KMS-11 (cell line): ENCODE data around the gene BRD4.

ENCODE experiments used
- H2AFZ ChIP-seq: fragments of 200-600 bp; sonication (generic); 2 replicates; pipeline ENCODE4 v1.6.1; 2016; ENCODE audit warnings: antibody characterized with exemption, mixed run types, low read depth
- H3K27ac ChIP-seq: fragments of 200-600 bp; sonication (generic); 2 replicates; pipeline ENCODE4 v1.6.1; 2016; ENCODE audit warnings: mild to moderate bottlenecking, mixed run types
- H3K27me3 ChIP-seq: fragments of 200-600 bp; sonication (generic); 2 replicates; pipeline ENCODE4 v1.6.1; 2017; ENCODE audit warnings: mild to moderate bottlenecking, low read depth, mixed run types, moderate library complexity; ENCODE audit not compliant: insufficient read depth
- H3K36me3 ChIP-seq: fragments of 200-600 bp; sonication (generic); 2 replicates; pipeline ENCODE4 v1.6.1; 2017; ENCODE audit warnings: mild to moderate bottlenecking, mixed run types; ENCODE audit not compliant: insufficient read depth
- H3K4me1 ChIP-seq: fragments of 200-600 bp; sonication (generic); 2 replicates; pipeline ENCODE4 v1.6.1; 2016; ENCODE audit warnings: mild to moderate bottlenecking, low read depth, mixed run types; ENCODE audit not compliant: poor library complexity, severe bottlenecking
- H3K4me2 ChIP-seq: fragments of 200-600 bp; sonication (generic); 2 replicates; pipeline ENCODE4 v1.7.0; 2016; ENCODE audit warnings: mild to moderate bottlenecking, mixed run types
- H3K4me3 ChIP-seq: fragments of 200-600 bp; sonication (generic); IDR thresholded peaks from 2 replicates; pipeline ENCODE4 v1.6.1; 2017; ENCODE audit warnings: low read depth, low read length, mixed read lengths; ENCODE audit not compliant: insufficient read depth
- H3K79me2 ChIP-seq: fragments of 200-600 bp; sonication (generic); 2 replicates; pipeline ENCODE4 v1.6.1; 2016; ENCODE audit warnings: low read depth, mixed run types; ENCODE audit not compliant: insufficient read depth
- H3K9ac ChIP-seq: fragments of 200-600 bp; sonication (generic); 2 replicates; pipeline ENCODE4 v1.6.1; 2016; ENCODE audit warnings: mild to moderate bottlenecking, mixed run types
- H4K20me1 ChIP-seq: fragments of 200-600 bp; sonication (generic); 2 replicates; pipeline ENCODE4 v1.6.1; 2016; ENCODE audit warnings: mild to moderate bottlenecking, mixed run types; ENCODE audit not compliant: insufficient read depth
- CTCF ChIP-seq: fragments of 200-600 bp; sonication (generic); conservative IDR thresholded peaks from 2 replicates; pipeline ENCODE4 v1.6.1; 2017; ENCODE audit warnings: low read depth, mild to moderate bottlenecking, antibody characterized with exemption, low read length, moderate library complexity, mixed read lengths

BRD4 gene

GRCh38 chr19:15255359-15255990 lies 76.9 kb downstream of the BRD4 start:
- Histone ChIP-seq H3K27ac (no peak overlapping the region), H3K4me3 (no peak overlapping the region), H3K36me3 (no peaks in the 10 kb centered on the region; the same call in 1 of the 2 replicates), H4K20me1 (peaks cover 3% of the 10 kb centered on the region; the same call in 1 of the 2 replicates), H3K27me3 (no peaks in the 10 kb centered on the region), H3K9ac (no peak overlapping the region), H3K79me2 (peaks cover 15% of the 10 kb centered on the region; the same call in 1 of the 2 replicates), H3K4me2 (no peak overlapping the region), H3K4me1 (peaks cover 13% of the 10 kb centered on the region), H2AFZ (no peak overlapping the region)
- TF ChIP-seq CTCF: no peak

- H3K4me2 ChIP-seq: no peak overlapping the region
- no peak overlapping the region for H3K4me3 ChIP-seq
- no peak overlapping the region for H2AFZ ChIP-seq
- H4K20me1 ChIP-seq: no peaks in the 10 kb centered on the region
- peaks cover 13% of the 10 kb centered on the region; the same call in 1 of the 2 replicates for H3K79me2 ChIP-seq
- no peak overlapping the region for H3K27ac ChIP-seq
- H3K4me1 ChIP-seq: peaks cover 4% of the 10 kb centered on the region
- no peaks in the 10 kb centered on the region; the same call in 1 of the 2 replicates for H3K36me3 ChIP-seq
- H3K9ac ChIP-seq: no peak overlapping the region
- no peaks in the 10 kb centered on the region for H3K27me3 ChIP-seq
- no peak for TF ChIP-seq CTCF
Measured at GRCh38 chr19:15254547-15254946, 77.8 kb downstream of the BRD4 start.

- H4K20me1 ChIP-seq: no peaks in the 10 kb centered on the region
- H2AFZ ChIP-seq: no peak overlapping the region
- no peaks in the 10 kb centered on the region for H3K27me3 ChIP-seq
- no peak overlapping the region for H3K4me3 ChIP-seq
- TF ChIP-seq CTCF: no peak
- H3K79me2 ChIP-seq: 0 out of 2 replicates have a peak, but pooled peaks cover 3% of the 10 kb centered on the region
- H3K4me1 ChIP-seq: no peaks in the 10 kb centered on the region
- no peak overlapping the region for H3K27ac ChIP-seq
- H3K9ac ChIP-seq: no peak overlapping the region
- no peaks in the 10 kb centered on the region; the same call in 1 of the 2 replicates for H3K36me3 ChIP-seq
- no peak overlapping the region for H3K4me2 ChIP-seq
Measured at GRCh38 chr19:15253513-15253912, 78.8 kb downstream of the BRD4 start.

- Histone ChIP-seq H3K27ac (no peak overlapping the region), H3K79me2 (no peaks in the 10 kb centered on the region)
Measured at GRCh38 chr19:15253061-15253460, 79.3 kb downstream of the BRD4 start.

More at GRCh38 chr19:15253061-15253460, 79.3 kb downstream of the BRD4 start:
- Histone ChIP-seq H2AFZ (no peak overlapping the region), H3K4me1 (peaks cover 4% of the 10 kb centered on the region), H3K9ac (no peak overlapping the region), H3K4me3 (no peak overlapping the region), H4K20me1 (no peaks in the 10 kb centered on the region), H3K27me3 (no peaks in the 10 kb centered on the region), H3K36me3 (no peaks in the 10 kb centered on the region; the same call in 1 of the 2 replicates), H3K4me2 (no peak overlapping the region)
- no peak for TF ChIP-seq CTCF
